Measurements from ENCODE around the gene TXNDC8.

GRCh38 chr9:110293248-110293647 is 44.4 kb downstream of the TXNDC8 start:
- TF ChIP-seq CTCF (IDR thresholded peaks at IDR 0.05; ENCODE audit: low read depth, low read length) (no peak), EZH2phosphoT487 (IDR thresholded peaks at IDR 0.05; ENCODE audit: low read depth) (no peak)
